WTC11 (cell line): ENCODE measurements around the gene AMER2.

Experiments used
- CREB1 ChIP-seq: sonication (generic); formaldehyde crosslinking; IDR thresholded peaks from 2 replicates; pipeline ENCODE4 v1.8.0; 2023; ENCODE audit warnings: mild to moderate bottlenecking, missing genetic modification reagents
- HMGXB4 ChIP-seq: sonication (generic); formaldehyde crosslinking; IDR thresholded peaks from 2 replicates; pipeline ENCODE4 v1.8.1; 2023; ENCODE audit warnings: mild to moderate bottlenecking, moderate library complexity, missing genetic modification reagents
- ZNF138 ChIP-seq: sonication (generic); formaldehyde crosslinking; conservative IDR thresholded peaks from 2 replicates; pipeline ENCODE4 v1.8.1; 2022; ENCODE audit warnings: mild to moderate bottlenecking, moderate library complexity, missing genetic modification reagents

GRCh38 chr13:25200783-25201182, 28.7 kb upstream of the AMER2 start:
- TF ChIP-seq HMGXB4 (CRISPR knock-in tag): no peak
- TF ChIP-seq CREB1 (CRISPR knock-in tag): no peak
- TF ChIP-seq ZNF138 (CRISPR knock-in tag): no peak
